Chondrocyte (in vitro differentiated cells): ENCODE results near the gene MKRN2. TPM values are rescaled to one million over a fixed set of nuclear protein-coding genes. Genes with fewer than 3 reads are reported as not detected.

Experiments
- DNase-seq: peaks from one replicate; pipeline ENCODE4 v3.0.0; 2021; ENCODE audit warnings: mixed read lengths, low spot score
- H3K27ac Mint-ChIP-seq: one replicate; pipeline ENCODE4 v1.8.0; 2021; ENCODE audit warnings: mild to moderate bottlenecking, moderate library complexity, mixed read lengths; ENCODE audit not compliant: unreplicated experiment
- H3K27me3 Mint-ChIP-seq: 2 replicates; pipeline ENCODE4 v1.8.0; 2021; ENCODE audit warnings: low read depth, mixed read lengths
- H3K36me3 Mint-ChIP-seq: 2 replicates; pipeline ENCODE4 v1.8.0; 2021; ENCODE audit warnings: low read depth, mixed read lengths
- H3K4me1 Mint-ChIP-seq: 2 replicates; pipeline ENCODE4 v1.8.0; 2021; ENCODE audit warnings: low read depth, mild to moderate bottlenecking, mixed read lengths
- H3K4me3 Mint-ChIP-seq: one replicate; pipeline ENCODE4 v1.8.0; 2021; ENCODE audit warnings: mild to moderate bottlenecking, moderate library complexity, mixed read lengths; ENCODE audit not compliant: unreplicated experiment
- H3K9me3 Mint-ChIP-seq: 2 replicates; pipeline ENCODE4 v1.8.0; 2021; ENCODE audit warnings: low read depth, mixed read lengths
- CTCF ChIP-seq: fragments of 200-600 bp; sonication (generic); IDR thresholded peaks from 2 replicates; pipeline ENCODE4 v1.5.0; 2021; ENCODE audit warnings: antibody characterized with exemption, mild to moderate bottlenecking, moderate library complexity
- long read RNA-seq: library from polyadenylated mRNA; stranded (forward); transcript quantifications from one replicate; pipeline ENCODE4 v2.0.0, GENCODE V29; 2021
- total RNA-seq: library from RNA; stranded (reverse); gene quantifications from 3 replicates; pipeline ENCODE4 v1.2.1, GENCODE V29; 2021

Gene MKRN2, protein sequence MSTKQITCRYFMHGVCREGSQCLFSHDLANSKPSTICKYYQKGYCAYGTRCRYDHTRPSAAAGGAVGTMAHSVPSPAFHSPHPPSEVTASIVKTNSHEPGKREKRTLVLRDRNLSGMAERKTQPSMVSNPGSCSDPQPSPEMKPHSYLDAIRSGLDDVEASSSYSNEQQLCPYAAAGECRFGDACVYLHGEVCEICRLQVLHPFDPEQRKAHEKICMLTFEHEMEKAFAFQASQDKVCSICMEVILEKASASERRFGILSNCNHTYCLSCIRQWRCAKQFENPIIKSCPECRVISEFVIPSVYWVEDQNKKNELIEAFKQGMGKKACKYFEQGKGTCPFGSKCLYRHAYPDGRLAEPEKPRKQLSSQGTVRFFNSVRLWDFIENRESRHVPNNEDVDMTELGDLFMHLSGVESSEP
- 32.8 to 36.2 TPM (median 34.5 TPM) in 3 replicates for total RNA-seq
- long read RNA-seq, transcript MKRN2-201 (8 exons, 2,848 nt) = major isoform, 143 of 157 reads
- long read RNA-seq, partial matches to known transcripts = 1 of 157 reads
- long read RNA-seq, other reads (novel, unspliced or antisense) = 10 of 157 reads

- no peaks in the 10 kb centered on the region for H3K36me3 Mint-ChIP-seq
- no peaks in the 10 kb centered on the region for H3K9me3 Mint-ChIP-seq
- peaks cover 50% of the 10 kb centered on the region for H3K4me1 Mint-ChIP-seq
- no peaks in the 10 kb centered on the region for H3K27me3 Mint-ChIP-seq
- TF ChIP-seq CTCF = peak; percentile 22
- peak within 1 kb of the TSS; percentile 96 for H3K4me3 Mint-ChIP-seq
- H3K27ac Mint-ChIP-seq = peak within 1 kb of the TSS; percentile 98
- peak; percentile 97 for DNase-seq
These were observed at the start of gene MKRN2 for GRCh38 chr3:12556690-12557472. Gene MKRN2, plus strand, starts transcription at chr3:12557087. Its CDS starts 64 bp downstream, at chr3:12557151.

GRCh38 chr3:12507591-12508281, 49.2 kb upstream of the MKRN2 start:
- Mint-ChIP-seq H3K36me3 (peaks cover 6% of the 10 kb centered on the region), H3K4me1 (peaks cover 39% of the 10 kb centered on the region), H3K27me3 (no peaks in the 10 kb centered on the region), H3K27ac (peak overlapping the region; percentile 91), H3K9me3 (no peaks in the 10 kb centered on the region), H3K4me3 (peak overlapping the region; percentile 23)
- no peak for DNase-seq
- no peak for TF ChIP-seq CTCF

DNA sequence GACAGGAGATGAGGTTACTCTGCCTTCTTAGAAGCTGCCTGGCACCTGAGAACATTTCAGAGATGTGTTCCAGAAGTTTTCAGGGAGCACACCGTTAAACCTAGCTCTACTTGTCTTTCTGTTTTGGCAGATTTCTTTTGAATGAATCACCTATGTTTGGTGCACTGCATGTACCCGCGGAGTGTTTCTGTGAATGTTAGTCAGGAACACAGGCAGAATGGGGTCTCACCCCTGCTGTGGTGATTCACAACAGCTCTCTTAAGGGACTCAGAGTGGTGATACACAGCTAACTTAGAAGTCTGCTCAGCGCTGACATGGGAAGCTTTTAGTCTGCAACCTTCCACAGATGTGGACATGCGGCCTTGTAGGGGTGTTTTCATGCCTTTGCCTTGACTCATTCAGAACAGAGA, 48.6 kb upstream of the MKRN2 start:
- Mint-ChIP-seq H3K4me3 (peak overlapping the region; percentile 23), H3K4me1 (peaks cover 39% of the 10 kb centered on the region), H3K9me3 (no peaks in the 10 kb centered on the region), H3K36me3 (peaks cover 3% of the 10 kb centered on the region), H3K27ac (peak overlapping the region; percentile 91), H3K27me3 (no peaks in the 10 kb centered on the region)
- DNase-seq = no peak
- TF ChIP-seq CTCF = no peak

DNA sequence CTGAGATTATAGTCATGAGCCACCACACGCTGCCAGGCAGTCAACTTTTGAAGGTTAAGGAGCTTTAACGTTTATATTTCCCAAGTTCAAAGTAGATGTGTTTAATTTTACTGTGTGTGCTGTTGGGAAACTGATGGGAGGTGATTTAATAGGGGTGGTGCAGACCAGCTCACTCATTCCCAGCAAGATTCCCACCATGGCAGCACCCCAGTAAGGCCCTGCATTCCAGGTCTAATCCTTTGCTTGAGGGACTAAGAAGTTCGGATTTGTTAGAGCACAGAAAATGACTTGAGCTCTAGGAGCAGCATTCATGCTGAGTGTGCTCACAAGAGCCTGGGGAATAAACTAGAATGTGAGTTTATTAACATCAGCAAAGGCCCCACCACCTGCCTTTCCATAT, 47.4 kb upstream of the MKRN2 start:
- no peak for DNase-seq
- H3K4me3 Mint-ChIP-seq = no peak overlapping the region
- H3K9me3 Mint-ChIP-seq = no peaks in the 10 kb centered on the region
- peaks cover 39% of the 10 kb centered on the region for H3K4me1 Mint-ChIP-seq
- TF ChIP-seq CTCF = no peak
- H3K36me3 Mint-ChIP-seq = no peaks in the 10 kb centered on the region
- H3K27ac Mint-ChIP-seq = peak overlapping the region; percentile 91
- H3K27me3 Mint-ChIP-seq = no peaks in the 10 kb centered on the region
